ENCODE data around the gene SS18.
"Not testable (repeated sequence)": the region's sequence is repeated elsewhere in the genome, so short reads cannot be mapped to it uniquely, and the experiment has no call there.

SS18 gene

GRCh38 chr18:26090130-26091046 lies at the start of gene SS18:
Gene SS18 (minus strand): TSS chr18:26090613. CDS start chr18:26090569, 44 bp downstream.
- peak; percentile 80 for DNase-seq

- DNase-seq, result no peak
Observed at GRCh38 chr18:26135548-26135947, 45.1 kb upstream of the SS18 start.

- no peak for DNase-seq
Observed at GRCh38 chr18:26134107-26134506, 43.7 kb upstream of the SS18 start.

GRCh38 chr18:26133652-26134051 lies 43.2 kb upstream of the SS18 start, which contains the start of gene PSMA8:
Gene PSMA8 (plus strand): TSS chr18:26133869. CDS start chr18:26133966, 97 bp downstream.
- no peak for DNase-seq

GRCh38 chr18:26128192-26128591 lies 37.8 kb upstream of the SS18 start:
- not testable (repeated sequence) for DNase-seq

- DNase-seq, result no peak
Observed at GRCh38 chr18:26127786-26128185, 37.4 kb upstream of the SS18 start.

GRCh38 chr18:26121994-26122393 lies 31.6 kb upstream of the SS18 start:
- not testable (repeated sequence) for DNase-seq

- DNase-seq, result no peak
Observed at GRCh38 chr18:26121476-26121875, 31.1 kb upstream of the SS18 start.

- no peak for DNase-seq
Observed at GRCh38 chr18:26119246-26119645, 28.8 kb upstream of the SS18 start.

- no peak for DNase-seq
Observed at GRCh38 chr18:26104035-26104434, 13.6 kb upstream of the SS18 start.

- no peak for DNase-seq
Observed at GRCh38 chr18:26103579-26103978, 13.2 kb upstream of the SS18 start.

- DNase-seq, result no peak
Observed at GRCh38 chr18:26097563-26097962, 7.2 kb upstream of the SS18 start.

GRCh38 chr18:26096852-26097251 lies 6.4 kb upstream of the SS18 start:
- no peak for DNase-seq

- no peak for DNase-seq
Observed at GRCh38 chr18:26091047-26091630, 726 bp upstream of the SS18 start.

GRCh38 chr18:26089293-26090129 lies 902 bp downstream of the SS18 start:
- DNase-seq, result peak; percentile 39

GRCh38 chr18:26088487-26088886 lies 1.9 kb downstream of the SS18 start:
- DNase-seq, result no peak

GRCh38 chr18:26086959-26087358 lies 3.5 kb downstream of the SS18 start:
- DNase-seq, result no peak

GRCh38 chr18:26085056-26085455 lies 5.4 kb downstream of the SS18 start:
- DNase-seq, result no peak

- no peak for DNase-seq
Observed at GRCh38 chr18:26083099-26083498, 7.3 kb downstream of the SS18 start.

- no peak for DNase-seq
Observed at GRCh38 chr18:26082475-26082874, 7.9 kb downstream of the SS18 start.

- no peak for DNase-seq
Observed at GRCh38 chr18:26074246-26074645, 16.2 kb downstream of the SS18 start.

GRCh38 chr18:26073758-26074157 lies 16.7 kb downstream of the SS18 start:
- no peak for DNase-seq

GRCh38 chr18:26071725-26072124 lies 18.7 kb downstream of the SS18 start:
- DNase-seq, result no peak

Measured in DMS79 treated with DMSO at 0.1 percent for 48 hours (cell line).